ENCODE measurements around the gene FBLN1. TPM values are rescaled to one million over a fixed set of nuclear protein-coding genes. Genes with fewer than 3 reads are reported as not detected.

Gene FBLN1
- total and polyA plus RNA-seq, 2 donors (not counting 1 experiment from before 2014, with no cell fraction given), result not detected

DNA sequence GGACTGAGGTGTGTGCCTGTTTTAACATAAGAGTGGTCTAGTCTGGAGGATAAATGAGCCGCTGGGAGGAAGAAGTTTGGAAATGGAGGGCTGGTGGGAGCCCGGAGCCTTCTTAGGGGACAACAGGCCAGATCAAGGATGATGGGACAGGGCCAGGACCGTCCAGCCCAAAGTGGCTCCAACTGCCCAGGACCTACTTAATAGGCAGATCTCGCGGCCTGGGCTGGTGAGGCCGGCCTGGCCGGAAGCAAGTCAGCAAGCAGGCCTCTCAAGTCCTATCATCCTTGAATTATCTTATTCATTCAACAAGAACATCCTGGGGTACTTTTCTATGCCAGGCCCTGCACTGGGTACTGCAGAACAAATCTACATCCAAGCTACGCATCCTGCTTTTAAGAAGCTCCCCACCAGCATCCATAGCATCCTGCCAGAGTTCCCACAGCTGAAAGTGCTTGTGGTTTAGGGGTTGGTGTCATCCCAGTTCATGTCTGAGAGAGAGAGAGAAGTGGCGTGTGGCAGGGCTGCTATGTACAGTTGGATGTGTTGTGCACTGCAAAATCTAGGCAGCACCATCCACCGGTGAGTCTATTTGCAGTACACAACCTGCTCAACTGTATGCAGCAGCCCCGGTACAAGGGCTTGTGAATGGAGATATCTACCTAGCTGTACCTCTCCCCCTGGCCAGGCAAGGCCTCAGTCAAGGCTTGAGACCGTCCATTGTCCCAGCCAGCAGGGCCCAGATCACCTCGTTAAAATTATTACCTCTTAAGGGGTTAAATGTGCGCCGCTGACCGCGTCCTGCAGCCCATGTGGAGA, 82.1 kb downstream of the FBLN1 start:
- WGBS (ENCODE audit: insufficient coverage), result 88% methylated on average over 14 of the region's 17 CpGs
- Histone ChIP-seq H3K9me3 (ENCODE audit: control extremely low read depth in 1 of 3, control insufficient read depth in 2 of 3, insufficient read depth in 1 of 3, low read length in 2 of 3) (peaks cover 0 to 39% (median 18%) of the 10 kb centered on the region in 3 donors), H4K20me1 (ENCODE audit: control insufficient read depth, insufficient read depth, low read length, poor library complexity, severe bottlenecking) (no peaks in the 10 kb centered on the region), H3K36me3 (replicated peaks in 1 of 2; ENCODE audit: control extremely low read depth in 1 of 2, control insufficient read depth in 1 of 2, extremely low read depth in 1 of 2, insufficient read depth in 2 of 2, low read length in 1 of 2) (no peaks in the 10 kb centered on the region), H3K79me2 (ENCODE audit: control insufficient read depth, insufficient read depth, low read length) (no peaks in the 10 kb centered on the region), H3K4me2 (replicated peaks; ENCODE audit: low read depth, low read length, poor library complexity, severe bottlenecking) (no peak overlapping the region), H3K9ac (ENCODE audit: low read length) (no peak overlapping the region), H3K4me1 (ENCODE audit: control insufficient read depth in 2 of 2, insufficient read depth in 2 of 2, low read length in 2 of 2) (peaks cover 14% of the 10 kb centered on the region in 2 donors), H2AFZ (ENCODE audit: insufficient read depth, low read depth, low read length, poor library complexity, severe bottlenecking) (no peak overlapping the region), H3K27me3 (replicated peaks in 1 of 4; ENCODE audit: control extremely low read depth in 1 of 4, control insufficient read depth in 3 of 4, insufficient read depth in 4 of 4, low read length in 3 of 4) (no peaks in the 10 kb centered on the region), H3K27ac (ENCODE audit: low read length in 2 of 2) (no peak overlapping the region), H3K4me3 (ENCODE audit: control extremely low read depth in 1 of 5, extremely low read depth in 1 of 5, insufficient read depth in 1 of 5, low read depth in 2 of 5, low read length in 4 of 5) (no peak overlapping the region)
- intact Hi-C loops (cut with micrococcal nuclease), result no loop called here
- Mint-ChIP-seq H3K4me3 (no peak overlapping the region), H3K9me3 (ENCODE audit: insufficient read depth) (peaks cover 3% of the 10 kb centered on the region), H3K27ac (no peak overlapping the region), H3K4me1 (peaks cover 11% of the 10 kb centered on the region), H3K27me3 (peaks cover 7% of the 10 kb centered on the region)
- ATAC-seq (ENCODE audit: low read depth) (no peak), DNase-seq (no peak)
- TF ChIP-seq EZH2 (IDR thresholded peaks at IDR 0.05; ENCODE audit: borderline replicate concordance, insufficient read depth, low read depth, low read length, poor library complexity, severe bottlenecking), result no peak
- TF ChIP-seq, protein P1, sequence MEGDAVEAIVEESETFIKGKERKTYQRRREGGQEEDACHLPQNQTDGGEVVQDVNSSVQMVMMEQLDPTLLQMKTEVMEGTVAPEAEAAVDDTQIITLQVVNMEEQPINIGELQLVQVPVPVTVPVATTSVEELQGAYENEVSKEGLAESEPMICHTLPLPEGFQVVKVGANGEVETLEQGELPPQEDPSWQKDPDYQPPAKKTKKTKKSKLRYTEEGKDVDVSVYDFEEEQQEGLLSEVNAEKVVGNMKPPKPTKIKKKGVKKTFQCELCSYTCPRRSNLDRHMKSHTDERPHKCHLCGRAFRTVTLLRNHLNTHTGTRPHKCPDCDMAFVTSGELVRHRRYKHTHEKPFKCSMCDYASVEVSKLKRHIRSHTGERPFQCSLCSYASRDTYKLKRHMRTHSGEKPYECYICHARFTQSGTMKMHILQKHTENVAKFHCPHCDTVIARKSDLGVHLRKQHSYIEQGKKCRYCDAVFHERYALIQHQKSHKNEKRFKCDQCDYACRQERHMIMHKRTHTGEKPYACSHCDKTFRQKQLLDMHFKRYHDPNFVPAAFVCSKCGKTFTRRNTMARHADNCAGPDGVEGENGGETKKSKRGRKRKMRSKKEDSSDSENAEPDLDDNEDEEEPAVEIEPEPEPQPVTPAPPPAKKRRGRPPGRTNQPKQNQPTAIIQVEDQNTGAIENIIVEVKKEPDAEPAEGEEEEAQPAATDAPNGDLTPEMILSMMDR (IDR thresholded peaks at IDR 0.05), result no peak
- CTCF ChIA-PET, result no interaction called here
- POLR2A ChIA-PET, result no interaction called here

GRCh38 chr22:45585437-45585755, 82.7 kb downstream of the FBLN1 start:
- no peaks in the 10 kb centered on the region for H3K79me2 ChIP-seq (ENCODE audit: control insufficient read depth, insufficient read depth, low read length)
- Mint-ChIP-seq H3K4me3 (no peak overlapping the region), H3K27ac (no peak overlapping the region), H3K4me1 (peaks cover 11% of the 10 kb centered on the region), H3K27me3 (peaks cover 7% of the 10 kb centered on the region), H3K9me3 (ENCODE audit: insufficient read depth) (peaks cover 3% of the 10 kb centered on the region)
- 76% methylated on average over 12 of the region's 13 CpGs for whole genome bisulfite sequencing (ENCODE audit: insufficient coverage)
- ATAC-seq (ENCODE audit: low read depth) (no peak), DNase-seq (no peak)
- H3K27me3 ChIP-seq (replicated peaks in 1 of 4; ENCODE audit: control extremely low read depth in 1 of 4, control insufficient read depth in 3 of 4, insufficient read depth in 4 of 4, low read length in 3 of 4), result no peaks in the 10 kb centered on the region
- ChIA-PET POLR2A (no interaction called here), CTCF (no interaction called here)
- TF ChIP-seq EZH2 (IDR thresholded peaks at IDR 0.05; ENCODE audit: borderline replicate concordance, insufficient read depth, low read depth, low read length, poor library complexity, severe bottlenecking), result no peak
- TF ChIP-seq, protein P1 (IDR thresholded peaks at IDR 0.05), result no peak
- intact Hi-C loops (cut with micrococcal nuclease), result no loop called here
- H3K4me1 ChIP-seq (ENCODE audit: control insufficient read depth in 2 of 2, insufficient read depth in 2 of 2, low read length in 2 of 2), result peaks cover 14% of the 10 kb centered on the region in 2 donors
- no peak overlapping the region for H3K4me3 ChIP-seq (ENCODE audit: control extremely low read depth in 1 of 5, extremely low read depth in 1 of 5, insufficient read depth in 1 of 5, low read depth in 2 of 5, low read length in 4 of 5)
- no peaks in the 10 kb centered on the region for H3K36me3 ChIP-seq (replicated peaks in 1 of 2; ENCODE audit: control extremely low read depth in 1 of 2, control insufficient read depth in 1 of 2, extremely low read depth in 1 of 2, insufficient read depth in 2 of 2, low read length in 1 of 2)
- H2AFZ ChIP-seq (ENCODE audit: insufficient read depth, low read depth, low read length, poor library complexity, severe bottlenecking), result no peak overlapping the region
- no peak overlapping the region for H3K9ac ChIP-seq (ENCODE audit: low read length)
- H3K4me2 ChIP-seq (replicated peaks; ENCODE audit: low read depth, low read length, poor library complexity, severe bottlenecking), result no peak overlapping the region
- H3K9me3 ChIP-seq (ENCODE audit: control extremely low read depth in 1 of 3, control insufficient read depth in 2 of 3, insufficient read depth in 1 of 3, low read length in 2 of 3), result peaks cover 0 to 39% (median 18%) of the 10 kb centered on the region in 3 donors
- H3K27ac ChIP-seq (ENCODE audit: low read length in 2 of 2), result no peak overlapping the region
- no peaks in the 10 kb centered on the region for H4K20me1 ChIP-seq (ENCODE audit: control insufficient read depth, insufficient read depth, low read length, poor library complexity, severe bottlenecking)

All from B cell (primary cell).